Measurements from ENCODE around the gene PDZD2. TPM values are rescaled to one million over a fixed set of nuclear protein-coding genes. Genes with fewer than 3 reads are reported as not detected.

Gene PDZD2
- total RNA-seq, 4 donors from 2014 or later = 13.7 to 26.7 (median 24.1) TPM

- no peak for TF ChIP-seq POLR2A (IDR thresholded peaks at IDR 0.05)
- peak in 1 of 6 experiments; percentile 28 for TF ChIP-seq CTCF (IDR thresholded peaks at IDR 0.05)
- Histone ChIP-seq H3K27me3 (no peaks in the 10 kb centered on the region), H3K9me3 (no peaks in the 10 kb centered on the region), H3K36me3 (peaks cover 0 to 9% (median 0%) of the 10 kb centered on the region in 3 donors), H3K27ac (no peak overlapping the region), H3K4me1 (peaks cover 0 to 25% (median 11%) of the 10 kb centered on the region in 3 donors), H3K4me3 (no peak overlapping the region)
- 48 to 67% methylated on average over 7 of the region's 7 CpGs for WGBS, 2 donors
- DNase-seq = no peak
- intact Hi-C loops (cut with DNase I) = no loop called here
Observed at GRCh38 chr5:31987985-31988710, 349.2 kb downstream of the PDZD2 start.

DNA sequence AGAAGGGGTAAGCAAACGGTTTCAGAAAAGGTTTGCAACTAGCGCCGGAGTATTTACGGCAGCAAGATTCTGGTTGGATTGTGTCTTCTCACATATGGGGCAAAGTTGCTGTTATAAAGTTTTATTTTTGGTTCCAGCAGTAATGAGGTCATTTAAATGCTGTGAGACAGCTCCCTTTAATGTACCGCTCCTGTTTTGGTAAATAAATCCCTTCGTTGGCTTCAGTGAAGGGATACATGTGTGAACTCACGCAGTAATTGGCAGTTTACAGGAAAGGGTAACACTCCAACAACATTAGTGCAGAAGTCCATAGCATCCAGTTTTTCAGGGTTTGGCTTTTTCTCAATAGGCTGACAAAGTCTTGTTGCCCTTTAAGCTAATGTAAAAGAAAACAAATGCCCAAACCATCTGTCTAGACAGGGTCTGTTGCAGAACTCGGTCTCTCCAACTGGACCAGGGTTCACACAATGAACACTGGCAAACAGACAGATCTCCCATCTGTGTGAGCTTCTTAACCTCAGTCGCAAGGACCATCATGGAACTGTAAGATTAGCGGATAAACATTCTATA is 351.2 kb downstream of the PDZD2 start:
- Histone ChIP-seq H3K4me1 (peaks cover 0 to 25% (median 11%) of the 10 kb centered on the region in 3 donors), H3K36me3 (peaks cover 0 to 9% (median 0%) of the 10 kb centered on the region in 3 donors), H3K27ac (no peak overlapping the region), H3K4me3 (no peak overlapping the region), H3K9me3 (no peaks in the 10 kb centered on the region), H3K27me3 (no peaks in the 10 kb centered on the region)
- DNase-seq = no peak
- TF ChIP-seq POLR2A (IDR thresholded peaks at IDR 0.05) (no peak), CTCF (IDR thresholded peaks at IDR 0.05) (no peak)
- intact Hi-C loops (cut with DNase I) = no loop called here
- WGBS, 2 donors = 69 to 84% methylated on average over 10 of the region's 10 CpGs

DNA sequence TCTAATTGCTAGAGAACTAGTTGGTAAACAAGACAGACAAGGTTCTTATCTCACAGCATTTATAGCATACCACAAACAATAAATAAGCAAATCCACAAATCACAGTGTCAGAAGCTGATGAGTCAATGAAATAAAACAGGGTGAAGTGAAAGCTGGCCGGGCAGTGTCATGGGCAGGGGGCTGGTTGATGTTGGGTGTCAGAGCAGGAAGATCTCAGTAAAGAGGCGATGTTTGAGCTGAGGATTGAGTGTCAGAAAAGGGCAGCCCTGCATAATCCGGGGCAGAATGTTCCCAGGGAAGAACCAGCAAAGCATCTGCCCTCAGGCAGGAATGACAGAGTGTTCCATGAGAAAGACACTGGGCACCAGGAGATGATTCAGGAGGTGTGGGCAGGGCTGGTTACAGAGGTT is 351.8 kb downstream of the PDZD2 start:
- Histone ChIP-seq H3K9me3 (no peaks in the 10 kb centered on the region), H3K4me1 (peaks cover 0 to 25% (median 11%) of the 10 kb centered on the region in 3 donors), H3K27ac (no peak overlapping the region), H3K27me3 (no peaks in the 10 kb centered on the region), H3K36me3 (peaks cover 0 to 9% (median 0%) of the 10 kb centered on the region in 3 donors), H3K4me3 (no peak overlapping the region)
- 69 to 75% methylated on average over 3 of the region's 3 CpGs for WGBS, 2 donors
- intact Hi-C loops (cut with DNase I) = no loop called here
- no peak for DNase-seq
- TF ChIP-seq POLR2A (IDR thresholded peaks at IDR 0.05) = no peak
- no peak for TF ChIP-seq CTCF (IDR thresholded peaks at IDR 0.05)

- Histone ChIP-seq H3K4me1 (peaks cover 0 to 25% (median 11%) of the 10 kb centered on the region in 3 donors), H3K36me3 (peaks cover 0 to 21% (median 0%) of the 10 kb centered on the region in 3 donors), H3K4me3 (no peak overlapping the region), H3K27me3 (no peaks in the 10 kb centered on the region), H3K9me3 (no peaks in the 10 kb centered on the region), H3K27ac (no peak overlapping the region)
- WGBS, 2 donors = 89 to 94% methylated on average over 2 of the region's 2 CpGs
- TF ChIP-seq POLR2A (IDR thresholded peaks at IDR 0.05) (no peak), CTCF (IDR thresholded peaks at IDR 0.05) (no peak)
- no peak for DNase-seq
- intact Hi-C loops (cut with DNase I) = no loop called here
Observed at GRCh38 chr5:31992377-31992776, 353.4 kb downstream of the PDZD2 start.
